GM15510 (cell line): ENCODE data around the gene ASB16.

Source experiments
- POLR2A ChIP-seq: IDR thresholded peaks from 3 replicates; pipeline ENCODE4 v1.6.1; 2011; ENCODE audit warnings: borderline replicate concordance; ENCODE audit not compliant: insufficient read length; ENCODE audit errors: extremely low read depth

Gene ASB16

GRCh38 chr17:44176257-44176656, 5.8 kb downstream of the ASB16 start:
- TF ChIP-seq POLR2A, result no peak

- no peak for TF ChIP-seq POLR2A
These were observed 6.4 kb downstream of the ASB16 start for GRCh38 chr17:44176671-44177501.

- no peak for TF ChIP-seq POLR2A
These were observed 7.1 kb downstream of the ASB16 start for GRCh38 chr17:44177640-44178039.

- no peak for TF ChIP-seq POLR2A
These were observed 7.6 kb downstream of the ASB16 start for GRCh38 chr17:44178133-44178532.

GRCh38 chr17:44183024-44183423, 12.5 kb downstream of the ASB16 start:
- no peak for TF ChIP-seq POLR2A

GRCh38 chr17:44184212-44184810, 13.8 kb downstream of the ASB16 start:
- TF ChIP-seq POLR2A, result no peak

- peak; percentile 92 for TF ChIP-seq POLR2A
These were observed 16.0 kb downstream of the ASB16 start, which contains the start of gene TMUB2 for GRCh38 chr17:44186307-44187130. TMUB2 (plus strand) TSS chr17:44186972; CDS start chr17:44187709, 737 bp downstream.

- no peak for TF ChIP-seq POLR2A
These were observed 16.8 kb downstream of the ASB16 start for GRCh38 chr17:44187131-44187899.

GRCh38 chr17:44188576-44189403, 18.3 kb downstream of the ASB16 start:
- no peak for TF ChIP-seq POLR2A

GRCh38 chr17:44190481-44190880, 20.0 kb downstream of the ASB16 start:
- no peak for TF ChIP-seq POLR2A

GRCh38 chr17:44191369-44191768, 20.9 kb downstream of the ASB16 start:
- TF ChIP-seq POLR2A, result no peak

- peak; percentile 16 for TF ChIP-seq POLR2A
These were observed 21.5 kb downstream of the ASB16 start for GRCh38 chr17:44191941-44192496.

- TF ChIP-seq POLR2A, result no peak
These were observed 22.2 kb downstream of the ASB16 start for GRCh38 chr17:44192750-44193149.
